Liver (tissue), 9 donors: ENCODE data around the gene FBXO8. TPM values are rescaled to one million over a fixed set of nuclear protein-coding genes. Genes with fewer than 3 reads are reported as not detected.

ENCODE experiments used
- DNase-seq: peaks from one replicate; pipeline ENCODE4 v3.0.0-alpha.2; 2017; ENCODE audit warnings: low spot score
- H3K27ac ChIP-seq, 2 donors: one replicate each; pipeline ENCODE4 v1.7.0; 2013; ENCODE audit warnings: inconsistent platforms in 2 of 2, low read length in 2 of 2, control low read depth in 1 of 2, low read depth in 1 of 2, mild to moderate bottlenecking in 1 of 2
- H3K27me3 ChIP-seq, 4 donors: one replicate each; pipeline versions ENCODE4 v1.6.1 to v1.7.0; 2013; ENCODE audit warnings: low read length in 3 of 4, inconsistent platforms in 1 of 4, mild to moderate bottlenecking in 1 of 4, moderate library complexity in 1 of 4; ENCODE audit not compliant: control insufficient read depth in 4 of 4, insufficient read depth in 4 of 4
- H3K36me3 ChIP-seq, 4 donors: one replicate each; pipeline versions ENCODE4 v1.6.1 to v1.7.0; 2013; ENCODE audit warnings: low read length in 3 of 4, mild to moderate bottlenecking in 3 of 4, low read depth in 1 of 4, moderate library complexity in 1 of 4; ENCODE audit not compliant: control insufficient read depth in 4 of 4, insufficient read depth in 3 of 4
- H3K4me1 ChIP-seq, 4 donors: one replicate each; pipeline versions ENCODE4 v1.6.1 to v1.7.0; 2013; ENCODE audit warnings: low read length in 3 of 4, mild to moderate bottlenecking in 3 of 4, moderate library complexity in 1 of 4; ENCODE audit not compliant: control insufficient read depth in 4 of 4, insufficient read depth in 4 of 4
- H3K4me3 ChIP-seq, 3 donors: one replicate each; pipeline versions ENCODE4 v1.6.1 to v1.7.0; 2013; ENCODE audit warnings: low read length in 3 of 3, control low read depth in 1 of 3, low read depth in 1 of 3, mild to moderate bottlenecking in 1 of 3
- H3K9ac ChIP-seq, 2 donors: one replicate each; pipeline ENCODE4 v1.7.0; 2013; ENCODE audit warnings: low read length in 2 of 2, mild to moderate bottlenecking in 2 of 2, moderate library complexity in 2 of 2, control low read depth in 1 of 2, low read depth in 1 of 2
- H3K9me3 ChIP-seq, 4 donors: one replicate each; pipeline versions ENCODE4 v1.6.1 to v1.7.0; 2013; ENCODE audit warnings: low read length in 3 of 4; ENCODE audit not compliant: control insufficient read depth in 4 of 4
- EGR1 ChIP-seq, 2 donors: IDR thresholded peaks; 2 replicates each; pipeline ENCODE4 v1.6.1; 2016 to 2018; ENCODE audit warnings: antibody characterized with exemption in 2 of 2, low read depth in 2 of 2
- GABPA ChIP-seq, 2 donors: IDR thresholded peaks in 1 of 2; conservative IDR thresholded peaks in 1 of 2; 2 replicates each; pipeline ENCODE4 v1.6.1; 2016; ENCODE audit warnings: antibody characterized with exemption in 2 of 2, mild to moderate bottlenecking in 1 of 2, moderate library complexity in 1 of 2
- HNF4A ChIP-seq, 2 donors: conservative IDR thresholded peaks; 2 replicates each; pipeline ENCODE4 v1.6.1; 2016; ENCODE audit warnings: antibody characterized with exemption in 2 of 2, mild to moderate bottlenecking in 2 of 2
- NR2F2 ChIP-seq: IDR thresholded peaks from 2 replicates; pipeline ENCODE4 v1.6.1; 2016; ENCODE audit warnings: antibody characterized with exemption
- RAD21 ChIP-seq, 2 donors: IDR thresholded peaks; 2 replicates each; pipeline ENCODE4 v1.6.1; 2016; ENCODE audit warnings: antibody characterized with exemption in 2 of 2, mild to moderate bottlenecking in 2 of 2
- SP1 ChIP-seq: IDR thresholded peaks from 2 replicates; pipeline ENCODE4 v1.6.1; 2018; ENCODE audit warnings: antibody characterized with exemption, mild to moderate bottlenecking
- ZBTB33 ChIP-seq: IDR thresholded peaks from 2 replicates; pipeline ENCODE4 v1.6.1; 2016; ENCODE audit warnings: antibody characterized with exemption
- WGBS: extraction: QIAGEN DNeasy Blood & Tissue Kit; methylation state at CpG from one replicate; pipeline ENCODE4 v1.1.7; 2013; 5-methylcytosine and 5-hydroxymethylcytosine counted together
- polyA plus RNA-seq, 2 donors: library from polyadenylated mRNA; stranded (reverse) in 1 of 2; unstranded in 1 of 2; fragments of 200-250 nt in 1 of 2; fragments of >200 nt in 1 of 2; fragmentation: Nextera tagmentation in 1 of 2; extraction: Ambion mirVana in 1 of 2; gene quantifications; one replicate each; pipeline versions ENCODE4 v1.2.1 to v1.2.3, GENCODE V29; 2013 to 2015
- total RNA-seq, 2 donors: library from RNA; depleted of rRNA; stranded (reverse); fragments of >200 nt; gene quantifications; one replicate each; pipeline ENCODE4 v1.2.3, GENCODE V29; 2014
- TF ChIP-seq, protein P1 (sequence below): IDR thresholded peaks from 2 replicates; pipeline ENCODE4 v1.6.1; 2016; ENCODE audit warnings: antibody characterized with exemption, mild to moderate bottlenecking
- TF ChIP-seq, protein P2 (sequence below): IDR thresholded peaks from 2 replicates; pipeline ENCODE4 v1.6.1; 2016; ENCODE audit warnings: antibody characterized with exemption
- donor health status: healthy.
- donor health status: healthy.
- donor health status: healthy.
- donor health status: healthy.
- donor health status: healthy.

Gene FBXO8
- total and polyA plus RNA-seq, 4 donors: 15.0 to 56.1 (median 35.1) TPM

DNA sequence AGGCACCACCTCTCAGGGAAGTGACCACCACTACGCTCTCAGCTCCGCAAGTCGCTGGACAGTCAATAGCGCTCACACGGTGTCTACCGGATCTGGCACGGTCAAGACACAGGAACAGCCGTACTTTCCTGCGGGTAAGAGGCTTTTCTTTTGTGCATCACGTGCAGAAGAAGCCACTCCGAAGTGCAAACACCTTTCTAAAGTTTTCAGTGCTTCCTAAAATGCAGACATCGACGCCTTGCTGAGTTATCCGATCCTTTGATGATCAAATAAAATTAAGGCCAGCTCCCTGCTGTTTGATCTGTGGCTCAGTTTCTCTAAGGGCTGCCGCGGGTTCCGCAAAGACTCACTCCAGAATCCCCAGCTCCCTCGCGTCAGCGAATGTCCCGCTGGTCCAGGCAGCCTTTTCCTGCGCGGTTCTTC lies 71.8 kb downstream of the FBXO8 start:
- peaks cover 0 to 42% (median 16%) of the 10 kb centered on the region in 4 donors for H3K27me3 ChIP-seq
- no peaks in the 10 kb centered on the region for H3K36me3 ChIP-seq
- DNase-seq: no peak
- H3K4me3 ChIP-seq: peak overlapping the region in 1 of 3 donors; percentile 1
- H3K27ac ChIP-seq: peak overlapping the region in 1 of 2 donors; percentile 27
- WGBS: 8% methylated on average over 23 of the region's 23 CpGs
- peaks cover 0 to 6% (median 0%) of the 10 kb centered on the region in 4 donors for H3K9me3 ChIP-seq
- no peak overlapping the region for H3K9ac ChIP-seq
- peaks cover 0 to 17% (median 6%) of the 10 kb centered on the region in 4 donors for H3K4me1 ChIP-seq
- TF ChIP-seq SP1: no peak
- TF ChIP-seq ZBTB33: no peak
- no peak for TF ChIP-seq NR2F2
- TF ChIP-seq, protein P1, sequence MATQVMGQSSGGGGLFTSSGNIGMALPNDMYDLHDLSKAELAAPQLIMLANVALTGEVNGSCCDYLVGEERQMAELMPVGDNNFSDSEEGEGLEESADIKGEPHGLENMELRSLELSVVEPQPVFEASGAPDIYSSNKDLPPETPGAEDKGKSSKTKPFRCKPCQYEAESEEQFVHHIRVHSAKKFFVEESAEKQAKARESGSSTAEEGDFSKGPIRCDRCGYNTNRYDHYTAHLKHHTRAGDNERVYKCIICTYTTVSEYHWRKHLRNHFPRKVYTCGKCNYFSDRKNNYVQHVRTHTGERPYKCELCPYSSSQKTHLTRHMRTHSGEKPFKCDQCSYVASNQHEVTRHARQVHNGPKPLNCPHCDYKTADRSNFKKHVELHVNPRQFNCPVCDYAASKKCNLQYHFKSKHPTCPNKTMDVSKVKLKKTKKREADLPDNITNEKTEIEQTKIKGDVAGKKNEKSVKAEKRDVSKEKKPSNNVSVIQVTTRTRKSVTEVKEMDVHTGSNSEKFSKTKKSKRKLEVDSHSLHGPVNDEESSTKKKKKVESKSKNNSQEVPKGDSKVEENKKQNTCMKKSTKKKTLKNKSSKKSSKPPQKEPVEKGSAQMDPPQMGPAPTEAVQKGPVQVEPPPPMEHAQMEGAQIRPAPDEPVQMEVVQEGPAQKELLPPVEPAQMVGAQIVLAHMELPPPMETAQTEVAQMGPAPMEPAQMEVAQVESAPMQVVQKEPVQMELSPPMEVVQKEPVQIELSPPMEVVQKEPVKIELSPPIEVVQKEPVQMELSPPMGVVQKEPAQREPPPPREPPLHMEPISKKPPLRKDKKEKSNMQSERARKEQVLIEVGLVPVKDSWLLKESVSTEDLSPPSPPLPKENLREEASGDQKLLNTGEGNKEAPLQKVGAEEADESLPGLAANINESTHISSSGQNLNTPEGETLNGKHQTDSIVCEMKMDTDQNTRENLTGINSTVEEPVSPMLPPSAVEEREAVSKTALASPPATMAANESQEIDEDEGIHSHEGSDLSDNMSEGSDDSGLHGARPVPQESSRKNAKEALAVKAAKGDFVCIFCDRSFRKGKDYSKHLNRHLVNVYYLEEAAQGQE: no peak
- TF ChIP-seq, protein P2, sequence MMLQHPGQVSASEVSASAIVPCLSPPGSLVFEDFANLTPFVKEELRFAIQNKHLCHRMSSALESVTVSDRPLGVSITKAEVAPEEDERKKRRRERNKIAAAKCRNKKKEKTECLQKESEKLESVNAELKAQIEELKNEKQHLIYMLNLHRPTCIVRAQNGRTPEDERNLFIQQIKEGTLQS: no peak
- no peak for TF ChIP-seq GABPA (IDR thresholded peaks at IDR 0.05 in 1 of 2, conservative IDR thresholded peaks at IDR 0.05 in 1 of 2)
- no peak for TF ChIP-seq EGR1 (IDR thresholded peaks at IDR 0.05; ENCODE audit: low read depth in 2 of 2)

GRCh38 chr4:174210952-174211490 lies 72.4 kb downstream of the FBXO8 start:
- Histone ChIP-seq H3K4me3 (no peak overlapping the region), H3K27me3 (peaks cover 0 to 36% (median 13%) of the 10 kb centered on the region in 4 donors), H3K27ac (peak overlapping the region in 1 of 2 donors; percentile 27), H3K36me3 (no peaks in the 10 kb centered on the region), H3K9me3 (peaks cover 0 to 6% (median 0%) of the 10 kb centered on the region in 4 donors), H3K9ac (no peak overlapping the region), H3K4me1 (peaks cover 0 to 17% (median 6%) of the 10 kb centered on the region in 4 donors)
- TF ChIP-seq ZBTB33: no peak
- TF ChIP-seq RAD21 (IDR thresholded peaks at IDR 0.05): no peak
- no peak for TF ChIP-seq HNF4A (conservative IDR thresholded peaks at IDR 0.05)
- no peak for DNase-seq
- 46% methylated on average over 6 of the region's 6 CpGs for WGBS
